Measurements from ENCODE around the gene MAS1. TPM values are rescaled to one million over a fixed set of nuclear protein-coding genes. Genes with fewer than 3 reads are reported as not detected.

Gene MAS1
- total RNA-seq, 3 donors from 2014 or later (not counting 1 experiment from before 2014, with no cell fraction given) = not detected

GRCh38 chr6:159926542-159927203 is 35.9 kb downstream of the MAS1 start:
- TF ChIP-seq, protein P1, sequence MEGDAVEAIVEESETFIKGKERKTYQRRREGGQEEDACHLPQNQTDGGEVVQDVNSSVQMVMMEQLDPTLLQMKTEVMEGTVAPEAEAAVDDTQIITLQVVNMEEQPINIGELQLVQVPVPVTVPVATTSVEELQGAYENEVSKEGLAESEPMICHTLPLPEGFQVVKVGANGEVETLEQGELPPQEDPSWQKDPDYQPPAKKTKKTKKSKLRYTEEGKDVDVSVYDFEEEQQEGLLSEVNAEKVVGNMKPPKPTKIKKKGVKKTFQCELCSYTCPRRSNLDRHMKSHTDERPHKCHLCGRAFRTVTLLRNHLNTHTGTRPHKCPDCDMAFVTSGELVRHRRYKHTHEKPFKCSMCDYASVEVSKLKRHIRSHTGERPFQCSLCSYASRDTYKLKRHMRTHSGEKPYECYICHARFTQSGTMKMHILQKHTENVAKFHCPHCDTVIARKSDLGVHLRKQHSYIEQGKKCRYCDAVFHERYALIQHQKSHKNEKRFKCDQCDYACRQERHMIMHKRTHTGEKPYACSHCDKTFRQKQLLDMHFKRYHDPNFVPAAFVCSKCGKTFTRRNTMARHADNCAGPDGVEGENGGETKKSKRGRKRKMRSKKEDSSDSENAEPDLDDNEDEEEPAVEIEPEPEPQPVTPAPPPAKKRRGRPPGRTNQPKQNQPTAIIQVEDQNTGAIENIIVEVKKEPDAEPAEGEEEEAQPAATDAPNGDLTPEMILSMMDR (IDR thresholded peaks at IDR 0.05) = no peak
- no peak for DNase-seq
- intact Hi-C loops (cut with micrococcal nuclease) = no loop called here
- Mint-ChIP-seq H3K4me3 (no peak overlapping the region), H3K4me1 (peaks cover 0 to 6% of the 10 kb centered on the region in 2 donors), H3K27ac (no peak overlapping the region), H3K9me3 (no peaks in the 10 kb centered on the region), H3K27me3 (ENCODE audit: low read depth in 2 of 2) (peaks cover 2 to 3% of the 10 kb centered on the region in 2 donors), H3K36me3 (peaks cover 1% of the 10 kb centered on the region)
- WGBS (ENCODE audit: insufficient coverage) = 94% methylated on average over 5 of the region's 5 CpGs
- no peaks in the 10 kb centered on the region for H3K9me3 ChIP-seq (ENCODE audit: control insufficient read depth, insufficient read depth, low read length)
- no peaks in the 10 kb centered on the region for H3K27me3 ChIP-seq (ENCODE audit: control insufficient read depth, insufficient read depth, low read length)
- no peak overlapping the region for H3K4me3 ChIP-seq (ENCODE audit: low read length)
- no peak for ATAC-seq
- H3K36me3 ChIP-seq (ENCODE audit: control insufficient read depth, insufficient read depth, low read length) = no peaks in the 10 kb centered on the region
- no peak overlapping the region for H3K27ac ChIP-seq (ENCODE audit: low read length)
- H3K4me1 ChIP-seq (ENCODE audit: control insufficient read depth, insufficient read depth, low read length) = peaks cover 5% of the 10 kb centered on the region

- Mint-ChIP-seq H3K4me3 (no peak overlapping the region), H3K36me3 (no peaks in the 10 kb centered on the region), H3K27me3 (ENCODE audit: low read depth in 2 of 2) (peaks cover 3 to 8% of the 10 kb centered on the region in 2 donors), H3K9me3 (no peaks in the 10 kb centered on the region), H3K4me1 (peaks cover 0 to 6% of the 10 kb centered on the region in 2 donors), H3K27ac (no peak overlapping the region)
- Histone ChIP-seq H3K27me3 (ENCODE audit: control insufficient read depth, insufficient read depth, low read length) (no peaks in the 10 kb centered on the region), H3K27ac (ENCODE audit: low read length) (no peak overlapping the region), H3K9me3 (ENCODE audit: control insufficient read depth, insufficient read depth, low read length) (no peaks in the 10 kb centered on the region), H3K4me1 (ENCODE audit: control insufficient read depth, insufficient read depth, low read length) (peaks cover 5% of the 10 kb centered on the region), H3K36me3 (ENCODE audit: control insufficient read depth, insufficient read depth, low read length) (no peaks in the 10 kb centered on the region), H3K4me3 (ENCODE audit: low read length) (no peak overlapping the region)
- WGBS (ENCODE audit: insufficient coverage) = 27% methylated on average over 8 of the region's 8 CpGs
- DNase-seq = peak in 1 of 2 donors; percentile 86
- intact Hi-C loops (cut with micrococcal nuclease) = no loop called here
- TF ChIP-seq, protein P1 (IDR thresholded peaks at IDR 0.05) = no peak
- peak; percentile 55 to 67 (median 67) for ATAC-seq
Observed at GRCh38 chr6:159929819-159930218, 39.0 kb downstream of the MAS1 start.

GRCh38 chr6:159931112-159931511 is 40.3 kb downstream of the MAS1 start:
- Mint-ChIP-seq H3K36me3 (no peaks in the 10 kb centered on the region), H3K4me3 (no peak overlapping the region), H3K4me1 (peaks cover 0 to 6% of the 10 kb centered on the region in 2 donors), H3K27ac (no peak overlapping the region), H3K27me3 (ENCODE audit: low read depth in 2 of 2) (peaks cover 3 to 19% of the 10 kb centered on the region in 2 donors), H3K9me3 (no peaks in the 10 kb centered on the region)
- intact Hi-C loops (cut with micrococcal nuclease) = no loop called here
- Histone ChIP-seq H3K36me3 (ENCODE audit: control insufficient read depth, insufficient read depth, low read length) (no peaks in the 10 kb centered on the region), H3K9me3 (ENCODE audit: control insufficient read depth, insufficient read depth, low read length) (no peaks in the 10 kb centered on the region), H3K4me1 (ENCODE audit: control insufficient read depth, insufficient read depth, low read length) (peaks cover 5% of the 10 kb centered on the region), H3K4me3 (ENCODE audit: low read length) (no peak overlapping the region), H3K27me3 (ENCODE audit: control insufficient read depth, insufficient read depth, low read length) (no peaks in the 10 kb centered on the region), H3K27ac (ENCODE audit: low read length) (no peak overlapping the region)
- peak in 1 of 2 donors; percentile 19 for DNase-seq
- peak in 1 of 3 donors; percentile 22 for ATAC-seq
- WGBS (ENCODE audit: insufficient coverage) = 78% methylated on average over 3 of the region's 3 CpGs
- TF ChIP-seq, protein P1 (IDR thresholded peaks at IDR 0.05) = no peak

DNA sequence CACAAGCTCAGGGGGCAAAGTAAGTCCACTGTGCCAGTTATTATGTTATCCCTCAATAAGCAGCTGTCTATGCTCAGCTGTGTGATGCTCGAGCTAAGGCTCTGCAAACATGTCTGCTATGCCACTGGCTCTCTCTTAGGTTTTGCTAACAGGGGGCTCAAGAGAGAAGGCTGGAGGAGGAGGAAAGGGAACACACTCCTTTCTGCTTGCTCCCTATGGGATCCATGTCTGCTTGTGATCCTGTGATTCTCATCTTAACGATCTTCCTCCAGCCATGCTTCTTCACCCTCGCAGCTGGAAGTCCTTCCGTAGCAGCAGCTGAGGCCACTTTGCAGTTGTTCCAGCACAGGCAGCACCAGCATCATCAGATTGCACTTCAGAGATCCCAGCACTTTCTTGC is 41.1 kb downstream of the MAS1 start:
- TF ChIP-seq, protein P1 (IDR thresholded peaks at IDR 0.05) = no peak
- no peaks in the 10 kb centered on the region for H3K9me3 Mint-ChIP-seq
- H3K27ac Mint-ChIP-seq = no peak overlapping the region
- H3K4me1 Mint-ChIP-seq = peaks cover 0 to 6% of the 10 kb centered on the region in 2 donors
- H3K27me3 Mint-ChIP-seq (ENCODE audit: low read depth in 2 of 2) = peaks cover 0 to 26% of the 10 kb centered on the region in 2 donors
- no peaks in the 10 kb centered on the region for H3K36me3 Mint-ChIP-seq
- no peak overlapping the region for H3K27ac ChIP-seq (ENCODE audit: low read length)
- intact Hi-C loops (cut with micrococcal nuclease) = no loop called here
- no peak overlapping the region for H3K4me3 Mint-ChIP-seq
- ATAC-seq (no peak), DNase-seq (no peak)
- H3K4me1 ChIP-seq (ENCODE audit: control insufficient read depth, insufficient read depth, low read length) = peaks cover 5% of the 10 kb centered on the region
- no peaks in the 10 kb centered on the region for H3K9me3 ChIP-seq (ENCODE audit: control insufficient read depth, insufficient read depth, low read length)
- H3K36me3 ChIP-seq (ENCODE audit: control insufficient read depth, insufficient read depth, low read length) = no peaks in the 10 kb centered on the region
- no peak overlapping the region for H3K4me3 ChIP-seq (ENCODE audit: low read length)
- WGBS (ENCODE audit: insufficient coverage) = 81% methylated on average over 4 of the region's 4 CpGs
- no peaks in the 10 kb centered on the region for H3K27me3 ChIP-seq (ENCODE audit: control insufficient read depth, insufficient read depth, low read length)

Measured in natural killer cell (primary cell).